ENCODE data around the gene INPP5A.

INPP5A gene

GRCh38 chr10:132716691-132717490, 179.3 kb downstream of the INPP5A start:
- TF ChIP-seq POLR2AphosphoS5 (IDR thresholded peaks at IDR 0.05; ENCODE audit: low read depth) = peak; percentile 36; the same call in 1 of the 2 replicates
- no peak for TF ChIP-seq REST (IDR thresholded peaks at IDR 0.05; ENCODE audit: insufficient replicate concordance, low read depth)
- TF ChIP-seq CTCF (IDR thresholded peaks at IDR 0.05; ENCODE audit: insufficient read depth, low read length) = no peak
- TF ChIP-seq SPI1 (IDR thresholded peaks at IDR 0.05; ENCODE audit: borderline replicate concordance, low read depth) = peak; percentile 88
- peak overlapping the region; percentile 70 for H3K27ac ChIP-seq (replicated peaks)
- peak; percentile 87 to 94 for DNase-seq (ENCODE audit: low read depth in 1 of 2, low spot score in 1 of 2)
- no peaks in the 10 kb centered on the region for H3K27me3 ChIP-seq (ENCODE audit: insufficient read depth, poor library complexity, severe bottlenecking)
- no peak overlapping the region for H3K4me3 ChIP-seq (replicated peaks; ENCODE audit: insufficient read depth, low read length)

- H3K27ac ChIP-seq (replicated peaks) = no peak overlapping the region
These were observed 184.1 kb downstream of the INPP5A start for GRCh38 chr10:132721725-132722124.

GRCh38 chr10:132722394-132723329, 185.1 kb downstream of the INPP5A start:
- Histone ChIP-seq H3K4me3 (replicated peaks; ENCODE audit: insufficient read depth, low read length) (no peak overlapping the region), H3K27ac (replicated peaks) (peak overlapping the region; percentile 41; the same call in 1 of the 2 replicates), H3K27me3 (ENCODE audit: insufficient read depth, poor library complexity, severe bottlenecking) (no peaks in the 10 kb centered on the region)
- TF ChIP-seq GABPA (IDR thresholded peaks at IDR 0.05; ENCODE audit: low read depth) (no peak), SPI1 (IDR thresholded peaks at IDR 0.05; ENCODE audit: borderline replicate concordance, low read depth) (no peak), POLR2AphosphoS5 (IDR thresholded peaks at IDR 0.05; ENCODE audit: low read depth) (no peak), REST (IDR thresholded peaks at IDR 0.05; ENCODE audit: insufficient replicate concordance, low read depth) (no peak), CTCF (IDR thresholded peaks at IDR 0.05; ENCODE audit: insufficient read depth, low read length) (no peak)
- no peak for DNase-seq (ENCODE audit: low read depth in 1 of 2, low spot score in 1 of 2)

More at GRCh38 chr10:132721725-132722124, 184.1 kb downstream of the INPP5A start:
- Histone ChIP-seq H3K4me3 (replicated peaks; ENCODE audit: insufficient read depth, low read length) (no peak overlapping the region), H3K27me3 (ENCODE audit: insufficient read depth, poor library complexity, severe bottlenecking) (no peaks in the 10 kb centered on the region)
- DNase-seq (ENCODE audit: low read depth in 1 of 2, low spot score in 1 of 2) = no peak
- TF ChIP-seq SPI1 (IDR thresholded peaks at IDR 0.05; ENCODE audit: borderline replicate concordance, low read depth) (no peak), REST (IDR thresholded peaks at IDR 0.05; ENCODE audit: insufficient replicate concordance, low read depth) (no peak)
